ENCODE results near the gene MEIS2.

MEIS2 gene

GRCh38 chr15:37004981-37005735, 95.2 kb downstream of the MEIS2 start:
- no peak overlapping the region for H3K4ac ChIP-seq (ENCODE audit: low read depth, low read length)
- no peaks in the 10 kb centered on the region for H3K9me3 ChIP-seq (ENCODE audit: insufficient read depth, low read depth, low read length)
- H3K36me3 ChIP-seq (ENCODE audit: control insufficient read depth in 1 of 2, insufficient read depth in 2 of 2, low read length in 2 of 2): no peaks in the 10 kb centered on the region
- no peak overlapping the region for H3K27ac ChIP-seq (ENCODE audit: low read depth, low read length)
- DNase-seq: peak; percentile 92 to 94
- H3K4me2 ChIP-seq (ENCODE audit: low read length): no peak overlapping the region
- H3K79me1 ChIP-seq (ENCODE audit: low read length): peaks cover 2% of the 10 kb centered on the region
- no peak overlapping the region for H4K12ac ChIP-seq (ENCODE audit: low read depth, low read length)
- no peak overlapping the region for H3K14ac ChIP-seq (ENCODE audit: low read length)
- H3K23ac ChIP-seq (ENCODE audit: low read length): no peak overlapping the region
- no peak overlapping the region for H2BK5ac ChIP-seq (ENCODE audit: low read depth, low read length, poor library complexity)
- no peak overlapping the region for H3K9ac ChIP-seq (ENCODE audit: low read length)
- no peak overlapping the region for H2BK120ac ChIP-seq (ENCODE audit: insufficient read depth, low read length, poor library complexity)
- H3K18ac ChIP-seq (ENCODE audit: low read length): no peak overlapping the region
- H4K8ac ChIP-seq (ENCODE audit: low read depth, low read length): no peak overlapping the region
- H3K79me2 ChIP-seq (ENCODE audit: control insufficient read depth, insufficient read depth, low read length, poor library complexity): no peaks in the 10 kb centered on the region
- H2AFZ ChIP-seq (ENCODE audit: insufficient read depth, low read length, poor library complexity): no peak overlapping the region
- no peak overlapping the region for H2AK5ac ChIP-seq (ENCODE audit: low read length)
- no peak overlapping the region for H4K91ac ChIP-seq (ENCODE audit: low read depth, low read length)
- peaks cover 2 to 8% of the 10 kb centered on the region in 2 experiments for H3K4me1 ChIP-seq (ENCODE audit: control insufficient read depth in 1 of 2, insufficient read depth in 2 of 2, low read length in 2 of 2)
- H3K27me3 ChIP-seq (ENCODE audit: insufficient read depth, low read length): no peaks in the 10 kb centered on the region
- H3K4me3 ChIP-seq (ENCODE audit: low read depth, low read length): no peak overlapping the region
- H2BK12ac ChIP-seq (ENCODE audit: low read length): no peak overlapping the region
- 100% methylated on average over 1 of the region's 8 CpGs for WGBS (ENCODE audit: extremely low coverage, insufficient coverage, insufficient read length)

GRCh38 chr15:37004373-37004869, 95.9 kb downstream of the MEIS2 start:
- H3K4me1 ChIP-seq (ENCODE audit: control insufficient read depth in 1 of 2, insufficient read depth in 2 of 2, low read length in 2 of 2): peaks cover 2 to 8% of the 10 kb centered on the region in 2 experiments
- no peak overlapping the region for H2BK5ac ChIP-seq (ENCODE audit: low read depth, low read length, poor library complexity)
- no peaks in the 10 kb centered on the region for H3K79me2 ChIP-seq (ENCODE audit: control insufficient read depth, insufficient read depth, low read length, poor library complexity)
- no peak overlapping the region for H3K14ac ChIP-seq (ENCODE audit: low read length)
- H3K4ac ChIP-seq (ENCODE audit: low read depth, low read length): no peak overlapping the region
- H3K23ac ChIP-seq (ENCODE audit: low read length): no peak overlapping the region
- H2AFZ ChIP-seq (ENCODE audit: insufficient read depth, low read length, poor library complexity): no peak overlapping the region
- no peaks in the 10 kb centered on the region for H3K9me3 ChIP-seq (ENCODE audit: insufficient read depth, low read depth, low read length)
- no peak overlapping the region for H2AK5ac ChIP-seq (ENCODE audit: low read length)
- no peaks in the 10 kb centered on the region for H3K36me3 ChIP-seq (ENCODE audit: control insufficient read depth in 1 of 2, insufficient read depth in 2 of 2, low read length in 2 of 2)
- no peak overlapping the region for H4K12ac ChIP-seq (ENCODE audit: low read depth, low read length)
- H3K4me3 ChIP-seq (ENCODE audit: low read depth, low read length): no peak overlapping the region
- no peak overlapping the region for H4K8ac ChIP-seq (ENCODE audit: low read depth, low read length)
- peaks cover 2% of the 10 kb centered on the region for H3K79me1 ChIP-seq (ENCODE audit: low read length)
- no peak overlapping the region for H2BK12ac ChIP-seq (ENCODE audit: low read length)
- no peak overlapping the region for H3K27ac ChIP-seq (ENCODE audit: low read depth, low read length)
- H3K18ac ChIP-seq (ENCODE audit: low read length): no peak overlapping the region
- no peak overlapping the region for H3K4me2 ChIP-seq (ENCODE audit: low read length)
- no peak overlapping the region for H2BK120ac ChIP-seq (ENCODE audit: insufficient read depth, low read length, poor library complexity)
- no peak overlapping the region for H4K91ac ChIP-seq (ENCODE audit: low read depth, low read length)
- peak; percentile 92 to 98 for DNase-seq
- no peak overlapping the region for H3K9ac ChIP-seq (ENCODE audit: low read length)
- no CpG with 5 or more reads among the region's 4 CpGs for WGBS (ENCODE audit: extremely low coverage, insufficient coverage, insufficient read length)
- H3K27me3 ChIP-seq (ENCODE audit: insufficient read depth, low read length): no peaks in the 10 kb centered on the region

GRCh38 chr15:37002041-37002672, 98.2 kb downstream of the MEIS2 start:
- H3K27me3 ChIP-seq (ENCODE audit: insufficient read depth, low read length): no peaks in the 10 kb centered on the region
- no peaks in the 10 kb centered on the region for H3K79me1 ChIP-seq (ENCODE audit: low read length)
- H3K4me3 ChIP-seq (ENCODE audit: low read depth, low read length): no peak overlapping the region
- H3K9ac ChIP-seq (ENCODE audit: low read length): no peak overlapping the region
- H3K23ac ChIP-seq (ENCODE audit: low read length): no peak overlapping the region
- no peak overlapping the region for H2BK5ac ChIP-seq (ENCODE audit: low read depth, low read length, poor library complexity)
- no peak overlapping the region for H2BK120ac ChIP-seq (ENCODE audit: insufficient read depth, low read length, poor library complexity)
- H4K91ac ChIP-seq (ENCODE audit: low read depth, low read length): no peak overlapping the region
- no peak overlapping the region for H2AFZ ChIP-seq (ENCODE audit: insufficient read depth, low read length, poor library complexity)
- H3K27ac ChIP-seq (ENCODE audit: low read depth, low read length): no peak overlapping the region
- H4K8ac ChIP-seq (ENCODE audit: low read depth, low read length): no peak overlapping the region
- no peak overlapping the region for H3K18ac ChIP-seq (ENCODE audit: low read length)
- H3K4me2 ChIP-seq (ENCODE audit: low read length): no peak overlapping the region
- H3K79me2 ChIP-seq (ENCODE audit: control insufficient read depth, insufficient read depth, low read length, poor library complexity): no peaks in the 10 kb centered on the region
- no peaks in the 10 kb centered on the region for H3K9me3 ChIP-seq (ENCODE audit: insufficient read depth, low read depth, low read length)
- H3K4ac ChIP-seq (ENCODE audit: low read depth, low read length): no peak overlapping the region
- H4K12ac ChIP-seq (ENCODE audit: low read depth, low read length): no peak overlapping the region
- H2BK12ac ChIP-seq (ENCODE audit: low read length): no peak overlapping the region
- no CpG with 5 or more reads among the region's 4 CpGs for WGBS (ENCODE audit: extremely low coverage, insufficient coverage, insufficient read length)
- H3K36me3 ChIP-seq (ENCODE audit: control insufficient read depth in 1 of 2, insufficient read depth in 2 of 2, low read length in 2 of 2): no peaks in the 10 kb centered on the region
- H3K14ac ChIP-seq (ENCODE audit: low read length): no peak overlapping the region
- peak; percentile 59 to 76 for DNase-seq
- peaks cover 9 to 11% of the 10 kb centered on the region in 2 experiments for H3K4me1 ChIP-seq (ENCODE audit: control insufficient read depth in 1 of 2, insufficient read depth in 2 of 2, low read length in 2 of 2)
- H2AK5ac ChIP-seq (ENCODE audit: low read length): no peak overlapping the region

- Histone ChIP-seq H3K18ac (ENCODE audit: low read length) (no peak overlapping the region), H2AK5ac (ENCODE audit: low read length) (no peak overlapping the region), H3K4me1 (ENCODE audit: control insufficient read depth in 1 of 2, insufficient read depth in 2 of 2, low read length in 2 of 2) (peaks cover 9 to 11% of the 10 kb centered on the region in 2 experiments), H3K4ac (ENCODE audit: low read depth, low read length) (no peak overlapping the region), H3K9me3 (ENCODE audit: insufficient read depth, low read depth, low read length) (no peaks in the 10 kb centered on the region), H4K12ac (ENCODE audit: low read depth, low read length) (no peak overlapping the region), H3K79me1 (ENCODE audit: low read length) (no peaks in the 10 kb centered on the region), H2BK5ac (ENCODE audit: low read depth, low read length, poor library complexity) (no peak overlapping the region), H4K8ac (ENCODE audit: low read depth, low read length) (no peak overlapping the region), H3K23ac (ENCODE audit: low read length) (no peak overlapping the region), H3K79me2 (ENCODE audit: control insufficient read depth, insufficient read depth, low read length, poor library complexity) (no peaks in the 10 kb centered on the region), H4K91ac (ENCODE audit: low read depth, low read length) (no peak overlapping the region), H3K27ac (ENCODE audit: low read depth, low read length) (no peak overlapping the region), H3K4me2 (ENCODE audit: low read length) (no peak overlapping the region), H2AFZ (ENCODE audit: insufficient read depth, low read length, poor library complexity) (no peak overlapping the region), H3K36me3 (ENCODE audit: control insufficient read depth in 1 of 2, insufficient read depth in 2 of 2, low read length in 2 of 2) (no peaks in the 10 kb centered on the region), H3K9ac (ENCODE audit: low read length) (no peak overlapping the region), H3K14ac (ENCODE audit: low read length) (no peak overlapping the region), H3K4me3 (ENCODE audit: low read depth, low read length) (no peak overlapping the region), H2BK120ac (ENCODE audit: insufficient read depth, low read length, poor library complexity) (no peak overlapping the region), H2BK12ac (ENCODE audit: low read length) (no peak overlapping the region), H3K27me3 (ENCODE audit: insufficient read depth, low read length) (no peaks in the 10 kb centered on the region)
- DNase-seq: peak in 1 of 2 donors; percentile 87
Measured at GRCh38 chr15:37001417-37001816, 98.9 kb downstream of the MEIS2 start.
